ENCODE results near the gene AUTS2.

Gene AUTS2

DNA sequence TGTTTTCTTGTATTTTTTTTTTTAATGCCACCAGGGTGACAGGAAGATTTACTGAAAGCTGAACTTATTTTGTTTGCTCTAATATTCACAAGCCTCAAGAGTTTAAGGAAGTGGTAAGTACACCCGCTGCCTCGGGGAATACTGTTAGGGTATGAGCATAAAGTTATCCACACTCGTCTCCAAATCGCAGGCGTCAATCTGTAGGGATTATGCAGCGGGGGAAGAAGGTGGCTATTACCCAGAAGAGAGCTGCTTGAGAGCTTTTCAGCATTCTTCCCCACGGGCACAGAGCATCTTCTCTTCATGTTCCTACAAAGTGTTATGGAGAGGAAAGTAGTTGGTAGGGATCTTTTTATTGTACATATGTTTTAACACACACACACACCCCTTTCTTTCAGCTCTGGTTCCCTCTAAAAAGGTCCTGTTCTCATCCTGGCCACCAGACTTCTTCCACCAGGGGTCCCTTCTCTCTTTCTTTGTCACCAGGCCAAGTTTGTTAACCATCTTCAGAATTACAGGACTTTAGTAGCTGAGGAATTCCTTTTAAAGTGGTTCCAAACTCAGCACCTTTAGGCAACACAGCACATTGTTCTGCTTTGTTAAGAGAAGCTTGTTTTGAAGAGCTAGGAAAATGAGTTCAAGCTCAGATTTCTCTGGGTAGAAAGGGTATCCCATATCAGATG is 1122.1 kb downstream of the AUTS2 start:
- Mint-ChIP-seq H3K4me3 (no peak overlapping the region), H3K4me1 (peaks cover 47% of the 10 kb centered on the region), H3K9me3 (no peaks in the 10 kb centered on the region), H3K36me3 (ENCODE audit: low read depth) (peaks cover 25% of the 10 kb centered on the region), H3K27ac (peak overlapping the region in 2 of 3 experiments; percentile 8 to 21), H3K27me3 (ENCODE audit: low read depth) (no peaks in the 10 kb centered on the region)
- TF ChIP-seq, protein P1, sequence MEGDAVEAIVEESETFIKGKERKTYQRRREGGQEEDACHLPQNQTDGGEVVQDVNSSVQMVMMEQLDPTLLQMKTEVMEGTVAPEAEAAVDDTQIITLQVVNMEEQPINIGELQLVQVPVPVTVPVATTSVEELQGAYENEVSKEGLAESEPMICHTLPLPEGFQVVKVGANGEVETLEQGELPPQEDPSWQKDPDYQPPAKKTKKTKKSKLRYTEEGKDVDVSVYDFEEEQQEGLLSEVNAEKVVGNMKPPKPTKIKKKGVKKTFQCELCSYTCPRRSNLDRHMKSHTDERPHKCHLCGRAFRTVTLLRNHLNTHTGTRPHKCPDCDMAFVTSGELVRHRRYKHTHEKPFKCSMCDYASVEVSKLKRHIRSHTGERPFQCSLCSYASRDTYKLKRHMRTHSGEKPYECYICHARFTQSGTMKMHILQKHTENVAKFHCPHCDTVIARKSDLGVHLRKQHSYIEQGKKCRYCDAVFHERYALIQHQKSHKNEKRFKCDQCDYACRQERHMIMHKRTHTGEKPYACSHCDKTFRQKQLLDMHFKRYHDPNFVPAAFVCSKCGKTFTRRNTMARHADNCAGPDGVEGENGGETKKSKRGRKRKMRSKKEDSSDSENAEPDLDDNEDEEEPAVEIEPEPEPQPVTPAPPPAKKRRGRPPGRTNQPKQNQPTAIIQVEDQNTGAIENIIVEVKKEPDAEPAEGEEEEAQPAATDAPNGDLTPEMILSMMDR (IDR thresholded peaks at IDR 0.05; ENCODE audit: unreplicated experiment in 3 of 3), result no peak

DNA sequence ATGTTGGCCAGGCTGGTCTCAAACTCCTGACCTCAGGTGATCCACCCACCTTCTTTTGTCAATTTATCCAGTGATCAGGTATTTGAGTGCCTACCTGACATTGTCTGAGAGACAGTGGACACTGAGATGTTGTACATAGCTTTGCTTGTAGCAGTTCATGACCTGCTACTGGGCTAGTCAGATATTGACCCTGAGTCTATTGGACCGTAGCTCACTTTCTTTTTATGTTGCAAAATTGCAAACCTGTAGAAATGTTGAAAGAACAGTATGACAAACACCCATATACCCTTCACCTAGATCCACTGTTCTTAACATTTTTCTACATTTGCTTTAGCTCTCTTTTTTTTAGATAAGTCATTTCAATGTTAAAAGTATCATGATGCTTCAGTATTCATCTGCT is 1123.2 kb downstream of the AUTS2 start:
- H3K36me3 Mint-ChIP-seq (ENCODE audit: low read depth), result peaks cover 19% of the 10 kb centered on the region

DNA sequence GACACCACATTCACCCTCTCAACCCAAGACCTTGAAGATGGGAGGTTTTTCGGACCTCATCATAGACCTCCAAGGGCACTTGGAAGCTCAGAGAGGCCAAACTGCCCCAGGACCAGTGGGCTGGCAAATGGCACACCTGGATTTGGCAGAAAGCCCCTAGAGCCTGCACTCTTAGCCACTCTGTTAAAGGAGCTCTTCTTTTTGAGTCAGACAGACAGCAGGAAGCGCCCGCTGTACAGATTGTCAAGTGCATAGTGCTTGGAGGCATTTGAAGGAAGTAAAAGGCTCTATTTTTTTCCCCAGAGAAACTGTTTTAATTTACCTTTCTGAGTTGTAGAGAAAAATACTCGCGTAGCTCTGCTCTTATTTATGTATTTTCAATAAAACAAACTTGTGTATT is 1125.1 kb downstream of the AUTS2 start:
- Mint-ChIP-seq H3K4me3 (no peak overlapping the region), H3K27me3 (ENCODE audit: low read depth) (no peaks in the 10 kb centered on the region), H3K9me3 (no peaks in the 10 kb centered on the region), H3K4me1 (peaks cover 50% of the 10 kb centered on the region), H3K36me3 (ENCODE audit: low read depth) (peaks cover 14% of the 10 kb centered on the region), H3K27ac (peak overlapping the region in 1 of 3 experiments; percentile 56)
- TF ChIP-seq, protein P1 (IDR thresholded peaks at IDR 0.05; ENCODE audit: unreplicated experiment in 3 of 3), result no peak

More for the DNA sequence above, 1123.2 kb downstream of the AUTS2 start:
- no peaks in the 10 kb centered on the region for H3K27me3 Mint-ChIP-seq (ENCODE audit: low read depth)
- peaks cover 49% of the 10 kb centered on the region for H3K4me1 Mint-ChIP-seq
- H3K4me3 Mint-ChIP-seq, result no peak overlapping the region
- H3K27ac Mint-ChIP-seq, result no peak overlapping the region
- TF ChIP-seq, protein P1 (IDR thresholded peaks at IDR 0.05; ENCODE audit: unreplicated experiment in 3 of 3), result no peak
- H3K9me3 Mint-ChIP-seq, result no peaks in the 10 kb centered on the region

DNA sequence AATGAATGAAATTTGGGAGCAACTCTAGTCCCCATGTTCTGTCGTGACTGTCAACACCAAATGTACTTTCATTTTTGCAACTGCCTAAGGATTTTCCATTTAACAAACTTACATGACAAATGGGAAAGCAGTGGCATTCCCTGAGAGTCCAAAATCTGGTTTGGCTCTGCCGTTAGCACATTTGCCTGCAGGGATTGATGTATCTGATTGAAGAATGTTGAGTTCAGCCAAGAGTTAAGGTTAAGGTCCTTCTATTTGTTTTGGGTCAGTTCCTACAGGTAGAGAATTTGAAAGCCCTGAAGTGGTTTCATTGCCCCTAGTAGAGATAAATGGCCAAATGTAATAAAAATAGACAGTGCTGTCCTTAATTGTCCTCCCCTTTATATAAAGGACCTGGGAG is 1127.2 kb downstream of the AUTS2 start:
- Mint-ChIP-seq H3K27me3 (ENCODE audit: low read depth) (no peaks in the 10 kb centered on the region), H3K9me3 (peaks cover 3% of the 10 kb centered on the region), H3K36me3 (ENCODE audit: low read depth) (peaks cover 23% of the 10 kb centered on the region), H3K4me3 (no peak overlapping the region), H3K4me1 (peaks cover 43% of the 10 kb centered on the region), H3K27ac (no peak overlapping the region)
- TF ChIP-seq, protein P1 (IDR thresholded peaks at IDR 0.05; ENCODE audit: unreplicated experiment in 3 of 3), result no peak

DNA sequence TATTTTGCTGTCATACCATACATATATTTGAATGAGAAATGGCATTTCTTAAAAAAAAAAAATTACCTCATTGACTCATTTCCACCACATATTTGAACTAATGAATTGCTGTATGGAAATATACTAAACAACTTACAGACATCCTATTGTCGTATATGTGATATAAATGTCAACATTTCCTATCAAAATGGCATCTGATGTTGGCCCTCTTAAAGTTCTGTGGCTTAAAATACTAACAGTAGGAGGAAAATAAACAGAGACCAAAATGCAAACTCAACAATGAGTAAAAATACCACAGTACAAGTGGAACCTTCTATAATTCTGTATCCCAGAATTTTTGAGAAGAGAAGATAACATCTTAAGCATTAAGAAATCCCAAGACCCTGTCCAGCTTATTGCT is 1128.0 kb downstream of the AUTS2 start:
- H3K4me3 Mint-ChIP-seq, result no peak overlapping the region
- no peaks in the 10 kb centered on the region for H3K27me3 Mint-ChIP-seq (ENCODE audit: low read depth)
- H3K36me3 Mint-ChIP-seq (ENCODE audit: low read depth), result peaks cover 29% of the 10 kb centered on the region
- peaks cover 3% of the 10 kb centered on the region for H3K9me3 Mint-ChIP-seq
- TF ChIP-seq, protein P1 (IDR thresholded peaks at IDR 0.05; ENCODE audit: unreplicated experiment in 3 of 3), result no peak
- H3K27ac Mint-ChIP-seq, result no peak overlapping the region
- peaks cover 36% of the 10 kb centered on the region for H3K4me1 Mint-ChIP-seq

DNA sequence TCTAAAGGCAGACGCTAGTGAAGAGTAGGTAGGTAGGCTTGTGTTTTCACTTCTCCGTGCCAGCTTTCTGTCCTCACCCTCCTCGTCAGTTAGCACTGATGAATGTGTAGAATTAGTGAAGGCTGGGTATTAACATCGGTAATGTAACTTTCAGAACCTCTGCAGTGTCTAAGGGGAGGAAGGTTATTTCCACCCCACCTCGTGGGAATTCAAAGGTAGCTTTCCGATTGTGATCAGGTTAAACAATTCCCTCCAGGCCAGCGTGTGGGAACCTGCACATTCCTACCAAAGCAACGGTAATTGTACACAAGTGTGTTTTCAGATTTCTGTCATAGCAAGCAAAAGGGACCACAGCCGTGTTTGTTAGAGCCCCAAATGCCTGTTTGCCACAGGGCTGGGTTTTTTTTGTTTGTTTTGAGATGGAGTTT is 1128.7 kb downstream of the AUTS2 start:
- H3K36me3 Mint-ChIP-seq (ENCODE audit: low read depth), result peaks cover 30% of the 10 kb centered on the region
- H3K4me3 Mint-ChIP-seq, result no peak overlapping the region
- no peaks in the 10 kb centered on the region for H3K27me3 Mint-ChIP-seq (ENCODE audit: low read depth)
- H3K4me1 Mint-ChIP-seq, result peaks cover 30% of the 10 kb centered on the region
- H3K9me3 Mint-ChIP-seq, result peaks cover 6% of the 10 kb centered on the region
- peak overlapping the region in 1 of 3 experiments; percentile 59 for H3K27ac Mint-ChIP-seq
- TF ChIP-seq, protein P1 (IDR thresholded peaks at IDR 0.05; ENCODE audit: unreplicated experiment in 3 of 3), result no peak
